IMR-90 (cell line): ENCODE data around the gene ABHD12. TPM values are rescaled to one million over a fixed set of nuclear protein-coding genes. Genes with fewer than 3 reads are reported as not detected.

Experiments used
- ATAC-seq: fragments of 200-7000 bp; cut with Tn5 transposase; 2 replicates; pipeline ENCODE4 v1.9.1; 2020; ENCODE audit warnings: low read depth, mild to moderate bottlenecking, moderate library complexity
- BruUV-seq: library from RNA; stranded (reverse); fragments of 400-500 nt; replicated peaks from 2 replicates; lab custom pipeline; 2021; lab: Mats Ljungman, UMichigan
- CTCF ChIA-PET: fragments of 300-600 bp; formaldehyde crosslinking; extraction: SDS; loops from one replicate; lab custom pipeline; 2021; ENCODE audit warnings: antibody characterized with exemption; lab: Yijun Ruan, JAX
- POLR2A ChIA-PET: fragments of 300-600 bp; sonication (Branson Sonifier 250); formaldehyde crosslinking; loops from one replicate; lab custom pipeline; 2022; ENCODE audit warnings: antibody characterized with exemption; ENCODE audit not compliant: unreplicated experiment; lab: Charles Lee
- DNase-seq: peaks from one replicate; pipeline ENCODE4 v3.0.0; 2013
- H2AFZ ChIP-seq: replicated peaks from 2 replicates; pipeline ENCODE3; 2013; ENCODE audit warnings: low read length, mild to moderate bottlenecking; ENCODE audit not compliant: poor library complexity
- H2AK5ac ChIP-seq: 2 replicates; pipeline ENCODE4 v1.6.1; 2013; ENCODE audit warnings: low read depth, low read length, inconsistent platforms
- H2AK9ac ChIP-seq: replicated peaks from 2 replicates; pipeline ENCODE3; 2013; ENCODE audit warnings: mild to moderate bottlenecking, low read depth, low read length, moderate library complexity; ENCODE audit not compliant: poor library complexity
- H2BK120ac ChIP-seq: 2 replicates; pipeline ENCODE4 v1.6.1; 2013; ENCODE audit warnings: low read depth, low read length, inconsistent platforms
- H2BK15ac ChIP-seq: 3 replicates; pipeline ENCODE4 v1.6.1; 2013; ENCODE audit warnings: low read depth, low read length, inconsistent platforms
- H2BK20ac ChIP-seq: 2 replicates; pipeline ENCODE4 v1.6.1; 2013; ENCODE audit warnings: low read depth, mild to moderate bottlenecking, inconsistent platforms, low read length, moderate library complexity
- H2BK5ac ChIP-seq: 2 replicates; pipeline ENCODE4 v1.6.1; 2013; ENCODE audit warnings: mild to moderate bottlenecking, low read depth, low read length, inconsistent platforms; ENCODE audit not compliant: poor library complexity, severe bottlenecking
- H3K14ac ChIP-seq: replicated peaks from 2 replicates; pipeline ENCODE4 v1.6.1; 2013; ENCODE audit warnings: low read depth, low read length, inconsistent platforms
- H3K18ac ChIP-seq: 2 replicates; pipeline ENCODE4 v1.6.1; 2013; ENCODE audit warnings: low read depth, low read length, control low read depth
- H3K23ac ChIP-seq: 2 replicates; pipeline ENCODE4 v1.6.1; 2013; ENCODE audit warnings: low read depth, low read length, inconsistent platforms
- H3K27ac ChIP-seq: 2 replicates; pipeline ENCODE4 v1.5.1; 2013; ENCODE audit warnings: mild to moderate bottlenecking, control low read depth, low read length; ENCODE audit not compliant: insufficient read depth
- H3K27me3 ChIP-seq: 2 replicates; pipeline ENCODE4 v1.6.1; 2013; ENCODE audit warnings: low read length; ENCODE audit not compliant: control insufficient read depth, insufficient read depth
- H3K36me3 ChIP-seq: 2 replicates; pipeline ENCODE4 v1.6.1; 2013; ENCODE audit warnings: low read length, mixed read lengths; ENCODE audit not compliant: control insufficient read depth, insufficient read depth
- H3K4ac ChIP-seq: 2 replicates; pipeline ENCODE4 v1.6.1; 2013; ENCODE audit warnings: low read depth, low read length, inconsistent platforms
- H3K4me1 ChIP-seq: 2 replicates; pipeline ENCODE4 v1.6.1; 2013; ENCODE audit warnings: low read length, mixed read lengths; ENCODE audit not compliant: control insufficient read depth, insufficient read depth
- H3K4me2 ChIP-seq: 2 replicates; pipeline ENCODE4 v1.6.1; 2013; ENCODE audit warnings: low read depth, mild to moderate bottlenecking, control low read depth, low read length, moderate library complexity
- H3K4me3 ChIP-seq: 2 replicates; pipeline ENCODE4 v1.5.1; 2013; ENCODE audit warnings: low read depth, mild to moderate bottlenecking, control low read depth, low read length, moderate library complexity; ENCODE audit not compliant: insufficient read depth
- H3K56ac ChIP-seq: 2 replicates; pipeline ENCODE4 v1.6.1; 2013; ENCODE audit warnings: low read length, inconsistent platforms; ENCODE audit not compliant: insufficient read depth; ENCODE audit errors: extremely low read depth
- H3K79me1 ChIP-seq, 2 experiments: 2 replicates each; pipeline ENCODE4 v1.6.1; 2013; ENCODE audit warnings: low read length in 2 of 2, inconsistent platforms in 1 of 2, low read depth in 1 of 2
- H3K9ac ChIP-seq: 2 replicates; pipeline ENCODE4 v1.6.1; 2013; ENCODE audit warnings: low read depth, low read length, control low read depth
- H3K9me1 ChIP-seq: 2 replicates; pipeline ENCODE4 v1.6.1; 2013; ENCODE audit warnings: low read length, inconsistent platforms; ENCODE audit not compliant: insufficient read depth
- H3K9me3 ChIP-seq: 2 replicates; pipeline ENCODE4 v1.6.1; 2013; ENCODE audit warnings: low read length; ENCODE audit not compliant: control insufficient read depth, insufficient read depth
- H4K20me1 ChIP-seq: 2 replicates; pipeline ENCODE4 v1.6.1; 2013; ENCODE audit warnings: low read length, inconsistent platforms; ENCODE audit not compliant: insufficient read depth
- H4K5ac ChIP-seq: 2 replicates; pipeline ENCODE4 v1.6.1; 2013; ENCODE audit warnings: mild to moderate bottlenecking, low read depth, low read length, control low read depth
- H4K8ac ChIP-seq, 2 experiments: 2 replicates each; pipeline ENCODE4 v1.6.1; 2013; ENCODE audit warnings: low read depth in 2 of 2, low read length in 2 of 2, control low read depth in 1 of 2, inconsistent platforms in 1 of 2
- H4K91ac ChIP-seq: 2 replicates; pipeline ENCODE4 v1.6.1; 2013; ENCODE audit warnings: low read depth, low read length, inconsistent platforms; ENCODE audit not compliant: insufficient read depth
- BHLHE40 ChIP-seq: fragments of 150-350 bp; IDR thresholded peaks from 2 replicates; pipeline ENCODE4 v1.6.1; 2016; ENCODE audit warnings: mild to moderate bottlenecking, low read depth, low read length
- CHD1 ChIP-seq: IDR thresholded peaks from 2 replicates; pipeline ENCODE4 v1.6.1; 2012; ENCODE audit warnings: low read depth, low read length, improper control_type of control experiment
- CTCF ChIP-seq: conservative IDR thresholded peaks from 2 replicates; pipeline ENCODE4 v1.5.1; 2012; ENCODE audit warnings: mild to moderate bottlenecking, low read depth, low read length, improper control_type of control experiment
- ELK1 ChIP-seq: fragments of 150-350 bp; IDR thresholded peaks from 2 replicates; pipeline ENCODE4 v1.6.1; 2016; ENCODE audit warnings: low read depth, mild to moderate bottlenecking, low read length, moderate library complexity, borderline replicate concordance
- FOS ChIP-seq: fragments of 150-350 bp; IDR thresholded peaks from 2 replicates; pipeline ENCODE4 v1.6.1; 2016; ENCODE audit warnings: low read depth, low read length
- MAFK ChIP-seq: IDR thresholded peaks from 2 replicates; pipeline ENCODE4 v1.6.1; 2012; ENCODE audit warnings: low read depth, low read length, improper control_type of control experiment
- MAZ ChIP-seq: IDR thresholded peaks from 2 replicates; pipeline ENCODE4 v1.6.1; 2012; ENCODE audit warnings: low read depth, mild to moderate bottlenecking, low read length, improper control_type of control experiment, moderate library complexity, borderline replicate concordance
- MXI1 ChIP-seq: IDR thresholded peaks from 2 replicates; pipeline ENCODE4 v1.6.1; 2012; ENCODE audit warnings: low read depth, mild to moderate bottlenecking, low read length, moderate library complexity, borderline replicate concordance
- POLR2A ChIP-seq: IDR thresholded peaks from 2 replicates; pipeline ENCODE4 v1.6.1; 2012; ENCODE audit warnings: mild to moderate bottlenecking, low read depth, low read length
- RAD21 ChIP-seq: IDR thresholded peaks from 2 replicates; pipeline ENCODE4 v1.6.1; 2012; ENCODE audit warnings: low read length, improper control_type of control experiment
- RCOR1 ChIP-seq: IDR thresholded peaks from 2 replicates; pipeline ENCODE4 v1.6.1; 2012; ENCODE audit warnings: mild to moderate bottlenecking, low read length, improper control_type of control experiment; ENCODE audit not compliant: insufficient replicate concordance
- RFX5 ChIP-seq: IDR thresholded peaks from 2 replicates; pipeline ENCODE4 v1.8.0; 2012; ENCODE audit warnings: low read depth, mild to moderate bottlenecking, low read length, moderate library complexity
- SMC3 ChIP-seq: fragments of 150-350 bp; IDR thresholded peaks from 2 replicates; pipeline ENCODE4 v1.6.1; 2016; ENCODE audit warnings: low read depth, mild to moderate bottlenecking, antibody characterized with exemption, low read length, moderate library complexity
- USF2 ChIP-seq: fragments of 150-350 bp; IDR thresholded peaks from 2 replicates; pipeline ENCODE4 v1.6.1; 2017; ENCODE audit warnings: mild to moderate bottlenecking, antibody characterized with exemption, low read length, low read depth
- WGBS, 2 experiments: methylation state at CpG; one replicate each; pipeline versions ENCODE4 v1.1.5 to v1.1.7; 2013; ENCODE audit warnings: missing lambda C conversion rate in 2 of 2; ENCODE audit not compliant: insufficient read length in 1 of 2; ENCODE audit errors: extremely low coverage in 2 of 2; 5-methylcytosine and 5-hydroxymethylcytosine counted together
- dilution Hi-C: fragments of 300-500 bp; cut with HindIII; formaldehyde crosslinking; loops from one replicate; pipeline ENCODE4 v1.14.3; 2018; ENCODE audit warnings: low sequenced_read_pairs; ENCODE audit not compliant: unreplicated experiment
- in situ Hi-C: fragments of 300-500 bp; cut with MboI; formaldehyde crosslinking; loops from 3 replicates; pipeline ENCODE4 v1.14.3; 2019; ENCODE audit warnings: low sequenced_read_pairs, inconsistent platforms, mixed read lengths
- intact Hi-C: fragments of 100-400 bp; cut with micrococcal nuclease; formaldehyde crosslinking; loops from 2 replicates; pipeline ENCODE4 v1.10.0; 2022
- polyA plus RNA-seq, 3 experiments: library from polyadenylated mRNA; depleted of rRNA; stranded (reverse); fragments of >200 nt; gene quantifications; 2 replicates each; pipeline ENCODE4 v1.2.3, GENCODE V29; 2012; ENCODE audit warnings: low replicate concordance in 1 of 3
- total RNA-seq: library from RNA; depleted of rRNA; stranded (reverse); fragments of >200 nt; gene quantifications from 2 replicates; pipeline ENCODE4 v1.2.3, GENCODE V29; 2012

Gene ABHD12
- total and polyA plus RNA-seq, 2 of the 4 experiments (the other 2 are of a cell fraction) = 80.7 to 108 TPM

GRCh38 chr20:25275813-25276532 is 114.7 kb downstream of the ABHD12 start:
- Histone ChIP-seq H3K4me1 (no peaks in the 10 kb centered on the region), H4K5ac (no peak overlapping the region), H2BK5ac (no peak overlapping the region), H4K8ac (no peak overlapping the region), H3K9me3 (no peaks in the 10 kb centered on the region), H3K79me1 (peaks cover 0 to 13% of the 10 kb centered on the region in 2 experiments; a peak in 3 of 4 replicates), H2AK9ac (no peak overlapping the region), H3K9me1 (peaks cover 7% of the 10 kb centered on the region; the same call in 1 of the 2 replicates), H4K91ac (no peak overlapping the region), H4K20me1 (peaks cover 3% of the 10 kb centered on the region), H3K9ac (no peak overlapping the region), H2BK120ac (no peak overlapping the region), H3K4me2 (no peak overlapping the region), H3K4me3 (no peak overlapping the region), H3K4ac (no peak overlapping the region), H2AK5ac (no peak overlapping the region), H2AFZ (no peak overlapping the region), H3K18ac (no peak overlapping the region), H3K36me3 (peaks cover 82% of the 10 kb centered on the region), H3K23ac (no peak overlapping the region), H3K27me3 (no peaks in the 10 kb centered on the region), H3K56ac (no peak overlapping the region), H2BK15ac (no peak overlapping the region), H3K27ac (no peak overlapping the region), H3K14ac (no peak overlapping the region), H2BK20ac (no peak overlapping the region)
- ATAC-seq (no peak), DNase-seq (no peak)
- ChIA-PET POLR2A (no interaction called here), CTCF (no interaction called here)
- in situ Hi-C loops = no loop called here
- intact Hi-C loops = no loop called here
- TF ChIP-seq RCOR1 (no peak), MAFK (no peak), FOS (no peak), MAZ (no peak), RAD21 (no peak), ELK1 (no peak), CHD1 (no peak), CTCF (no peak), MXI1 (no peak), BHLHE40 (no peak), USF2 (no peak), POLR2A (no peak), SMC3 (no peak), RFX5 (no peak)
- dilution Hi-C loops = no loop called here
- WGBS, 2 experiments = 100% methylated on average over 8 of the region's 20 CpGs; no CpG with 5 or more reads in 1 of the 2 experiments
- no TSS peak for BruUV-seq
